HepG2 (cell line): ENCODE data around the gene STIM1. TPM values are rescaled to one million over a fixed set of nuclear protein-coding genes. Genes with fewer than 3 reads are reported as not detected.
"Not testable (repeated sequence)": the region's sequence is repeated elsewhere in the genome, so short reads cannot be mapped to it uniquely, and the experiment has no call there.

Experiments used
- ATAC-seq: fragments of 200-7000 bp; cut with Tn5 transposase; 3 replicates; pipeline ENCODE4 v1.9.1; 2020; ENCODE audit warnings: mild to moderate bottlenecking, moderate library complexity
- BruUV-seq: library from RNA; stranded (reverse); fragments of 400-500 nt; replicated peaks from 2 replicates; lab custom pipeline; 2021; lab: Mats Ljungman, UMichigan
- CTCF ChIA-PET: fragments of 300-600 bp; formaldehyde crosslinking; extraction: SDS; loops from one replicate; lab custom pipeline; 2021; ENCODE audit warnings: low total read pairs, inconsistent platforms, low intra/inter-chr PET ratio; lab: Yijun Ruan, JAX
- POLR2A ChIA-PET: fragments of 350-600 bp; sonication (Branson Sonifier 250); formaldehyde crosslinking; loops from one replicate; lab custom pipeline; 2020; ENCODE audit warnings: antibody characterized with exemption, inconsistent platforms; lab: Yijun Ruan, JAX
- DNase-seq: peaks from one replicate; pipeline ENCODE4 v3.0.0-alpha.2; 2015; ENCODE audit warnings: low spot score
- FAIRE-seq: peaks from 3 replicates; lab custom pipeline; 2011; peaks lifted over from hg19 to GRCh38; lab: Jason Lieb, UNC
- H2AFZ ChIP-seq: one replicate; pipeline ENCODE4 v1.6.1; 2011; ENCODE audit warnings: low read length, inconsistent platforms
- H3K27ac ChIP-seq: fragments of 300-600 bp; 3 replicates; pipeline ENCODE4 v1.8.0; 2011; ENCODE audit warnings: mixed run types, mild to moderate bottlenecking, mixed read lengths, low read length, inconsistent platforms; ENCODE audit not compliant: insufficient read depth; ENCODE audit errors: extremely low read length
- H3K27me3 ChIP-seq, 2 experiments: fragments of 200-600 bp in 1 of 2; 2 replicates in 1 of 2; 3 replicates in 1 of 2; pipeline versions ENCODE4 v1.6.0 to v1.8.0; 2011; ENCODE audit warnings: low read length in 2 of 2, mild to moderate bottlenecking in 2 of 2, moderate library complexity in 2 of 2, inconsistent platforms in 1 of 2; ENCODE audit not compliant: insufficient read depth in 2 of 2, control insufficient read depth in 1 of 2
- H3K36me3 ChIP-seq, 2 experiments: fragments of 200-600 bp in 1 of 2; replicated peaks in 1 of 2; 2 replicates in 1 of 2; 3 replicates in 1 of 2; pipeline versions ENCODE4 v1.5.1 to v1.8.0; 2011; ENCODE audit warnings: low read length in 2 of 2, inconsistent platforms in 1 of 2; ENCODE audit not compliant: insufficient read depth in 2 of 2, control insufficient read depth in 1 of 2
- H3K4me1 ChIP-seq: 2 replicates; pipeline ENCODE4 v1.5.1; 2012; ENCODE audit warnings: low read length, inconsistent platforms; ENCODE audit not compliant: insufficient read depth
- H3K4me2 ChIP-seq: 2 replicates; pipeline ENCODE4 v1.6.0; 2011; ENCODE audit warnings: low read depth, low read length, inconsistent platforms
- H3K4me3 ChIP-seq, 3 experiments: fragments of 200-600 bp in 1 of 3; sonication (generic), shearing (Covaris generic) in 1 of 3; replicated peaks in 1 of 3; 2 replicates each; pipeline ENCODE4 v1.5.1; 2011 to 2016; ENCODE audit warnings: low read length in 3 of 3, inconsistent platforms in 2 of 3, low read depth in 2 of 3, mild to moderate bottlenecking in 2 of 3, control low read depth in 1 of 3, mixed read lengths in 1 of 3; ENCODE audit not compliant: insufficient read depth in 1 of 3
- H3K79me2 ChIP-seq: one replicate; pipeline ENCODE4 v1.6.1; 2011; ENCODE audit warnings: low read length, inconsistent platforms; ENCODE audit not compliant: insufficient read depth
- H3K9ac ChIP-seq: 2 replicates; pipeline ENCODE4 v1.6.0; 2011; ENCODE audit warnings: mild to moderate bottlenecking, low read depth, low read length, inconsistent platforms; ENCODE audit not compliant: insufficient read depth
- H3K9me3 ChIP-seq: 2 replicates; pipeline ENCODE4 v1.5.1; 2012; ENCODE audit warnings: mild to moderate bottlenecking, low read length
- H4K20me1 ChIP-seq: 2 replicates; pipeline ENCODE4 v1.6.0; 2011; ENCODE audit warnings: inconsistent platforms, mild to moderate bottlenecking, low read length, moderate library complexity; ENCODE audit not compliant: insufficient read depth
- BORCS8-MEF2B ChIP-seq: sonication (generic); formaldehyde crosslinking; IDR thresholded peaks from 2 replicates; pipeline ENCODE4 v1.8.0; 2022; ENCODE audit warnings: mild to moderate bottlenecking, missing genetic modification reagents
- HDAC6 ChIP-seq: fragments of 200-600 bp; sonication (generic); IDR thresholded peaks from 2 replicates; pipeline ENCODE4 v1.7.0; 2017; ENCODE audit warnings: mild to moderate bottlenecking, antibody characterized with exemption, low read length, low read depth
- IKZF1 ChIP-seq: fragments of 450-650 bp; IDR thresholded peaks from 2 replicates; pipeline ENCODE4 v1.7.1; 2016
- MATR3 ChIP-seq: sonication (generic); formaldehyde crosslinking; IDR thresholded peaks from 2 replicates; pipeline ENCODE4 v1.4.0; 2020; ENCODE audit warnings: missing genetic modification reagents
- MAZ ChIP-seq, 2 experiments: sonication (generic) in 1 of 2; formaldehyde crosslinking in 1 of 2; IDR thresholded peaks; 2 replicates each; pipeline versions ENCODE4 v1.5.0 to v1.6.1; 2012 to 2020; ENCODE audit warnings: low read depth in 2 of 2, mild to moderate bottlenecking in 2 of 2, borderline replicate concordance in 1 of 2, improper control_type of control experiment in 1 of 2, low read length in 1 of 2, missing genetic modification reagents in 1 of 2, moderate library complexity in 1 of 2
- ZC3H4 ChIP-seq: sonication (generic); formaldehyde crosslinking; IDR thresholded peaks from 2 replicates; pipeline ENCODE4 v1.4.0; 2020; ENCODE audit warnings: missing genetic modification reagents, borderline replicate concordance
- ZNF660 ChIP-seq: sonication (generic); formaldehyde crosslinking; IDR thresholded peaks from 2 replicates; pipeline ENCODE4 v1.5.1; 2020; ENCODE audit warnings: mild to moderate bottlenecking, low read depth, missing genetic modification reagents, borderline replicate concordance
- ZNF839 ChIP-seq: sonication (generic); formaldehyde crosslinking; IDR thresholded peaks from 2 replicates; pipeline ENCODE4 v1.4.0; 2020; ENCODE audit warnings: missing genetic modification reagents, mild to moderate bottlenecking, borderline replicate concordance
- WGBS: methylation state at CpG from one replicate; pipeline ENCODE4 v1.1.6; 2017; ENCODE audit warnings: low lambda C conversion rate; 5-methylcytosine and 5-hydroxymethylcytosine counted together
- in situ Hi-C: cut with HindIII; loops from 2 replicates; pipeline ENCODE4 v1.10.0; 2017; ENCODE audit warnings: low pct_unique_long_range_greater_than_20kb; ENCODE audit not compliant: extremely low pct_ligation_motif_present
- intact Hi-C: fragments of 100-400 bp; cut with micrococcal nuclease; formaldehyde crosslinking; loops from one replicate; pipeline ENCODE4 v1.10.0; 2022; ENCODE audit not compliant: unreplicated experiment
- polyA plus RNA-seq, 8 experiments: library from polyadenylated mRNA; depleted of rRNA in 3 of 8; stranded (reverse) in 7 of 8; unstranded in 1 of 8; fragments of >200 nt; fragmentation: Illumina TruSeq in 4 of 8; extraction: Trizol in 4 of 8; gene quantifications; 2 replicates each; pipeline versions ENCODE4 v1.2.1 to v1.2.3, GENCODE V29; 2011 to 2016; ENCODE audit warnings: low read depth in 4 of 8, missing spikeins in 1 of 8, mixed read lengths in 1 of 8; ENCODE audit not compliant: insufficient read depth in 1 of 8
- total RNA-seq, 5 experiments: library from RNA; depleted of rRNA; stranded (reverse); fragments of >200 nt; fragmentation: Illumina TruSeq; extraction: Trizol; gene quantifications; 2 replicates each; pipeline ENCODE4 v1.2.3, GENCODE V29; 2016; ENCODE audit warnings: low read depth in 1 of 5
- TF ChIP-seq, protein P1 (sequence below), 2 experiments: fragments of 450-650 bp in 1 of 2; sonication (generic) in 1 of 2; formaldehyde crosslinking; IDR thresholded peaks; 2 replicates each; pipeline versions ENCODE4 v1.5.0 to v1.8.0; 2020 to 2022; ENCODE audit warnings: mild to moderate bottlenecking in 1 of 2, missing genetic modification reagents in 1 of 2
- TF ChIP-seq, protein P2 (sequence below): sonication (generic); formaldehyde crosslinking; IDR thresholded peaks from 2 replicates; pipeline ENCODE4 v1.4.0; 2020; ENCODE audit warnings: low read depth, missing genetic modification reagents

STIM1 gene
- total and polyA plus RNA-seq, 2 of the 13 experiments (the other 11 are each of a cell fraction or from before 2014, with no cell fraction given) = 19.2 to 28.5 TPM

DNA sequence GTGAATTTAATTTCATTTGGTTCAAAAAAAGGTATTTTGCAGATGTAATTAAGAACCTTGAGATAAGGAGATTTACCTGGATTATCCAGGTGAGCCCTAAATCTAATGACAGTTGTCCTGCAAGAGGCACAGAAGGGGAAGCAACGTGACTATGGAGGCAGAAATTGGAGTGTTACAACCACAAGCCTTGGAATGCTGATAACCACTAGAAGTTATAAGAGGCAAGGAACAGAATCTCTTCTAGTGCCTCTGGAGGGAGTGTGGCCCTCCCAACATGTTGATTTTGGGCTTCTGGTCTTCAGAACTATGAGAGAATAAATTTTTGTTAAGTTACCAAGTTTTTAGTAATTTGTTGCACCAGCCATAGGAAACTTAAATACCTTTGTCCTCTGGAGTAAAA, 271.9 kb downstream of the STIM1 start (continued):
- TF ChIP-seq ZC3H4 (CRISPR knock-in tag) (no peak), ZNF839 (CRISPR knock-in tag) (no peak), BORCS8-MEF2B (CRISPR knock-in tag) (no peak), MATR3 (CRISPR knock-in tag) (no peak), ZNF660 (CRISPR knock-in tag) (no peak), IKZF1 (no peak), MAZ (IDR thresholded peaks at IDR 0.05; ENCODE audit: borderline replicate concordance, low read depth, low read length) (no peak), MAZ (CRISPR knock-in tag; IDR thresholded peaks at IDR 0.05; ENCODE audit: low read depth) (no peak), HDAC6 (no peak)
- TF ChIP-seq, protein P1, sequence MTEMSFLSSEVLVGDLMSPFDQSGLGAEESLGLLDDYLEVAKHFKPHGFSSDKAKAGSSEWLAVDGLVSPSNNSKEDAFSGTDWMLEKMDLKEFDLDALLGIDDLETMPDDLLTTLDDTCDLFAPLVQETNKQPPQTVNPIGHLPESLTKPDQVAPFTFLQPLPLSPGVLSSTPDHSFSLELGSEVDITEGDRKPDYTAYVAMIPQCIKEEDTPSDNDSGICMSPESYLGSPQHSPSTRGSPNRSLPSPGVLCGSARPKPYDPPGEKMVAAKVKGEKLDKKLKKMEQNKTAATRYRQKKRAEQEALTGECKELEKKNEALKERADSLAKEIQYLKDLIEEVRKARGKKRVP (CRISPR knock-in tag; IDR thresholded peaks at IDR 0.05) = no peak
- TF ChIP-seq, protein P2, sequence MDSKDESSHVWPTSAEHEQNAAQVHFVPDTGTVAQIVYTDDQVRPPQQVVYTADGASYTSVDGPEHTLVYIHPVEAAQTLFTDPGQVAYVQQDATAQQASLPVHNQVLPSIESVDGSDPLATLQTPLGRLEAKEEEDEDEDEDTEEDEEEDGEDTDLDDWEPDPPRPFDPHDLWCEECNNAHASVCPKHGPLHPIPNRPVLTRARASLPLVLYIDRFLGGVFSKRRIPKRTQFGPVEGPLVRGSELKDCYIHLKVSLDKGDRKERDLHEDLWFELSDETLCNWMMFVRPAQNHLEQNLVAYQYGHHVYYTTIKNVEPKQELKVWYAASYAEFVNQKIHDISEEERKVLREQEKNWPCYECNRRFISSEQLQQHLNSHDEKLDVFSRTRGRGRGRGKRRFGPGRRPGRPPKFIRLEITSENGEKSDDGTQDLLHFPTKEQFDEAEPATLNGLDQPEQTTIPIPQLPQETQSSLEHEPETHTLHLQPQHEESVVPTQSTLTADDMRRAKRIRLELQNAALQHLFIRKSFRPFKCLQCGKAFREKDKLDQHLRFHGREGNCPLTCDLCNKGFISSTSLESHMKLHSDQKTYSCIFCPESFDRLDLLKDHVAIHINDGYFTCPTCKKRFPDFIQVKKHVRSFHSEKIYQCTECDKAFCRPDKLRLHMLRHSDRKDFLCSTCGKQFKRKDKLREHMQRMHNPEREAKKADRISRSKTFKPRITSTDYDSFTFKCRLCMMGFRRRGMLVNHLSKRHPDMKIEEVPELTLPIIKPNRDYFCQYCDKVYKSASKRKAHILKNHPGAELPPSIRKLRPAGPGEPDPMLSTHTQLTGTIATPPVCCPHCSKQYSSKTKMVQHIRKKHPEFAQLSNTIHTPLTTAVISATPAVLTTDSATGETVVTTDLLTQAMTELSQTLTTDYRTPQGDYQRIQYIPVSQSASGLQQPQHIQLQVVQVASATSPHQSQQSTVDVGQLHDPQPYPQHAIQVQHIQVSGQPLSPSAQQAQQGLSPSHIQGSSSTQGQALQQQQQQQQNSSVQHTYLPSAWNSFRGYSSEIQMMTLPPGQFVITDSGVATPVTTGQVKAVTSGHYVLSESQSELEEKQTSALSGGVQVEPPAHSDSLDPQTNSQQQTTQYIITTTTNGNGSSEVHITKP (CRISPR knock-in tag) = no peak

DNA sequence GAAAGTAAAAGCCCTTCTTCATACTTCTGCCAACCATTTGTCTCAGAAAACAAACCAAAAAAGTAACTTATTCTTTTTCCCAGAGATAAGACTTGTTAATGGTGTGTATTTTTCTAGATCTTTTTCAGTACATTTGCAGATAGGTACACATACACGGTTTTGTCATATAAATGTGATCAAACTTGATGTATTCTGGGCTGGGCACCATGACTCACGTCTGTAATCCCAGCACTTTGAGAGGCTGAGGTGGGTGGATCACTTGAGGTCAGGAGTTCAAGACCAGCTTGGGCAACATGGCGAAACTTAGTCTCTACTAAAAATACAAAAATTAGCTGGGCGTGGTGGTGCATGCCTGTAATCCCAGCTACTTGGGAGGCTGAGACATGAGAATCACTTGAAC, 274.8 kb downstream of the STIM1 start:
- H3K9ac ChIP-seq, BruUV-seq, H2AFZ ChIP-seq, CTCF ChIA-PET, intact Hi-C loops, H4K20me1 ChIP-seq, ATAC-seq, FAIRE-seq, H3K4me3 ChIP-seq, H3K9me3 ChIP-seq, H3K27ac ChIP-seq, H3K27me3 ChIP-seq, DNase-seq, H3K4me2 ChIP-seq, in situ Hi-C loops, H3K79me2 ChIP-seq, POLR2A ChIA-PET: not testable (repeated sequence)
- Histone ChIP-seq H3K36me3 (peaks cover 1 to 47% of the 10 kb centered on the region in 2 experiments), H3K4me1 (peaks cover 11% of the 10 kb centered on the region)
- WGBS = 94% methylated on average over 4 of the region's 4 CpGs
